Tibial nerve (tissue), 4 donors: Measurements from ENCODE around the gene NNT. TPM values are rescaled to one million over a fixed set of nuclear protein-coding genes. Genes with fewer than 3 reads are reported as not detected.

ENCODE experiments used
- DNase-seq, 2 donors: peaks; one replicate each; pipeline ENCODE4 v3.0.0-alpha.2; 2019; ENCODE audit warnings: low spot score in 2 of 2
- H3K27ac ChIP-seq, 4 donors: fragments of 200-600 bp; sonication (generic) in 3 of 4; one replicate each; pipeline ENCODE4 v1.5.1; 2017 to 2019; ENCODE audit warnings: mild to moderate bottlenecking in 1 of 4
- H3K27me3 ChIP-seq, 2 donors: fragments of 200-600 bp; sonication (generic) in 1 of 2; one replicate each; pipeline versions ENCODE4 v1.5.1 to v1.6.0; 2017 to 2019
- H3K36me3 ChIP-seq, 3 donors: fragments of 200-600 bp; sonication (generic); one replicate each; pipeline ENCODE4 v1.5.1; 2018 to 2019
- H3K4me1 ChIP-seq, 4 donors: fragments of 200-600 bp; sonication (generic) in 3 of 4; one replicate each; pipeline ENCODE4 v1.5.1; 2017 to 2019
- H3K4me3 ChIP-seq, 4 donors: fragments of 200-600 bp; sonication (generic) in 3 of 4; one replicate each; pipeline ENCODE4 v1.5.1; 2017 to 2019; ENCODE audit warnings: mild to moderate bottlenecking in 1 of 4, moderate library complexity in 1 of 4
- H3K9me3 ChIP-seq, 4 donors: fragments of 200-600 bp; sonication (generic) in 3 of 4; one replicate each; pipeline ENCODE4 v1.5.1; 2017 to 2019
- CTCF ChIP-seq, 5 experiments: fragments of 200-600 bp in 3 of 5; fragments of 450-650 bp in 2 of 5; sonication (generic) in 3 of 5; IDR thresholded peaks; one replicate each; pipeline ENCODE4 v1.5.1; 2016 to 2019; ENCODE audit warnings: antibody characterized with exemption in 5 of 5, mild to moderate bottlenecking in 3 of 5, moderate library complexity in 2 of 5
- EP300 ChIP-seq, 2 donors: sonication (generic); formaldehyde crosslinking; IDR thresholded peaks; one replicate each; pipeline ENCODE4 v1.6.1; 2017; ENCODE audit warnings: antibody characterized with exemption in 2 of 2, mild to moderate bottlenecking in 1 of 2
- POLR2A ChIP-seq, 2 donors: fragments of 450-650 bp; IDR thresholded peaks; one replicate each; pipeline ENCODE4 v1.6.1; 2017; ENCODE audit warnings: antibody characterized with exemption in 2 of 2, mild to moderate bottlenecking in 2 of 2, moderate library complexity in 2 of 2
- WGBS, 2 donors: methylation state at CpG; one replicate each; pipeline ENCODE4 v1.1.5; 2018; 5-methylcytosine and 5-hydroxymethylcytosine counted together
- total RNA-seq, 4 donors: library from RNA; depleted of rRNA; stranded (reverse); fragments of >200 nt; gene quantifications; one replicate each; pipeline ENCODE4 v1.1.0, GENCODE V29; 2016

The NNT gene
- total RNA-seq, 4 donors from 2014 or later: 36.3 to 47.1 (median 42.7) TPM

- no peaks in the 10 kb centered on the region for H3K27me3 ChIP-seq
- no peak overlapping the region for H3K4me3 ChIP-seq
- peaks cover 0 to 5% (median 0%) of the 10 kb centered on the region in 4 donors for H3K4me1 ChIP-seq
- no peak overlapping the region for H3K27ac ChIP-seq
- TF ChIP-seq CTCF (IDR thresholded peaks at IDR 0.05) (no peak), EP300 (IDR thresholded peaks at IDR 0.05) (no peak), POLR2A (IDR thresholded peaks at IDR 0.05) (no peak)
- peaks cover 0 to 71% (median 0%) of the 10 kb centered on the region in 3 donors for H3K36me3 ChIP-seq
- H3K9me3 ChIP-seq: no peaks in the 10 kb centered on the region
- 92 to 94% methylated on average over 5 of the region's 5 CpGs for WGBS, 2 donors
- no peak for DNase-seq
Measured at GRCh38 chr5:43615445-43616184, 12.6 kb downstream of the NNT start.

GRCh38 chr5:43616535-43616934 lies 13.6 kb downstream of the NNT start:
- H3K36me3 ChIP-seq: peaks cover 0 to 68% (median 0%) of the 10 kb centered on the region in 3 donors
- 83 to 86% methylated on average over 1 of the region's 1 CpG for WGBS, 2 donors

GRCh38 chr5:43619380-43619779 lies 16.4 kb downstream of the NNT start:
- TF ChIP-seq POLR2A (IDR thresholded peaks at IDR 0.05) (no peak), CTCF (IDR thresholded peaks at IDR 0.05) (no peak), EP300 (IDR thresholded peaks at IDR 0.05) (peak in 1 of 2 donors; percentile 57)
- WGBS, 2 donors: 89 to 92% methylated on average over 2 of the region's 2 CpGs
- H3K4me1 ChIP-seq: peaks cover 0 to 15% (median 0%) of the 10 kb centered on the region in 4 donors

More at GRCh38 chr5:43616535-43616934, 13.6 kb downstream of the NNT start:
- Histone ChIP-seq H3K9me3 (no peaks in the 10 kb centered on the region), H3K4me3 (no peak overlapping the region), H3K27me3 (no peaks in the 10 kb centered on the region), H3K4me1 (peaks cover 0 to 6% (median 0%) of the 10 kb centered on the region in 4 donors), H3K27ac (no peak overlapping the region)
- TF ChIP-seq POLR2A (IDR thresholded peaks at IDR 0.05) (no peak), CTCF (IDR thresholded peaks at IDR 0.05) (no peak), EP300 (IDR thresholded peaks at IDR 0.05) (no peak)
- DNase-seq: no peak

GRCh38 chr5:43619911-43620310 lies 16.9 kb downstream of the NNT start:
- 86 to 91% methylated on average over 3 of the region's 3 CpGs for WGBS, 2 donors
- Histone ChIP-seq H3K27me3 (no peaks in the 10 kb centered on the region), H3K27ac (no peak overlapping the region), H3K4me1 (peaks cover 0 to 15% (median 0%) of the 10 kb centered on the region in 4 donors), H3K9me3 (no peaks in the 10 kb centered on the region), H3K4me3 (no peak overlapping the region), H3K36me3 (peaks cover 0 to 43% (median 0%) of the 10 kb centered on the region in 3 donors)
- no peak for TF ChIP-seq EP300 (IDR thresholded peaks at IDR 0.05)
- no peak for TF ChIP-seq POLR2A (IDR thresholded peaks at IDR 0.05)
- no peak for TF ChIP-seq CTCF (IDR thresholded peaks at IDR 0.05)
- no peak for DNase-seq

More at GRCh38 chr5:43619380-43619779, 16.4 kb downstream of the NNT start:
- Histone ChIP-seq H3K27ac (no peak overlapping the region), H3K9me3 (no peaks in the 10 kb centered on the region), H3K27me3 (no peaks in the 10 kb centered on the region), H3K4me3 (no peak overlapping the region), H3K36me3 (peaks cover 0 to 46% (median 0%) of the 10 kb centered on the region in 3 donors)
- DNase-seq: no peak

- Histone ChIP-seq H3K27ac (no peak overlapping the region), H3K36me3 (peaks cover 0 to 32% (median 0%) of the 10 kb centered on the region in 3 donors)
Measured at GRCh38 chr5:43620944-43621505, 18.0 kb downstream of the NNT start.

More at GRCh38 chr5:43620944-43621505, 18.0 kb downstream of the NNT start:
- no peak for DNase-seq
- no peaks in the 10 kb centered on the region for H3K27me3 ChIP-seq
- TF ChIP-seq CTCF (IDR thresholded peaks at IDR 0.05) (no peak), EP300 (IDR thresholded peaks at IDR 0.05) (no peak), POLR2A (IDR thresholded peaks at IDR 0.05) (no peak)
- H3K9me3 ChIP-seq: no peaks in the 10 kb centered on the region
- H3K4me1 ChIP-seq: peaks cover 0 to 15% (median 0%) of the 10 kb centered on the region in 4 donors
- H3K4me3 ChIP-seq: no peak overlapping the region
- WGBS, 2 donors: 97 to 98% methylated on average over 4 of the region's 4 CpGs
